ENCODE data around the gene RGMA.

- TF ChIP-seq CTCF (IDR thresholded peaks at IDR 0.05) (no peak), POLR2A (IDR thresholded peaks at IDR 0.05) (no peak)
Measured at GRCh38 chr15:93121973-93122910, 33.2 kb upstream of the RGMA start.

Data from tibial nerve (tissue), 3 donors.